Panc1 (cell line): ENCODE measurements around the gene AFF3.

Experiments used
- CTCF ChIP-seq: fragments of 450-650 bp; IDR thresholded peaks from 2 replicates; pipeline ENCODE4 v1.5.1; 2017; ENCODE audit warnings: mild to moderate bottlenecking
- REST ChIP-seq, 2 experiments: IDR thresholded peaks; 2 replicates each; pipeline ENCODE4 v1.6.1; 2011 to 2012; ENCODE audit warnings: low read depth in 2 of 2, control low read depth in 1 of 2, low read length in 1 of 2, mild to moderate bottlenecking in 1 of 2, moderate library complexity in 1 of 2; ENCODE audit not compliant: insufficient read depth in 1 of 2
- TCF7L2 ChIP-seq: IDR thresholded peaks from 2 replicates; pipeline ENCODE4 v1.6.1; 2011; ENCODE audit warnings: mild to moderate bottlenecking, low read depth, low read length, inconsistent platforms

- no peak for TF ChIP-seq CTCF
- no peak for TF ChIP-seq REST (IDR thresholded peaks at IDR 0.05; ENCODE audit: insufficient read depth in 1 of 2, low read depth in 2 of 2, low read length in 1 of 2)
- TF ChIP-seq TCF7L2: no peak
These were observed 482.5 kb downstream of the AFF3 start for GRCh38 chr2:99659874-99660273.
